HepG2 (cell line): Measurements from ENCODE around the gene EBPL. TPM values are rescaled to one million over a fixed set of nuclear protein-coding genes. Genes with fewer than 3 reads are reported as not detected.

Experiments
- ATAC-seq: fragments of 200-7000 bp; cut with Tn5 transposase; 3 replicates; pipeline ENCODE4 v1.9.1; 2020; ENCODE audit warnings: mild to moderate bottlenecking, moderate library complexity
- BruUV-seq: library from RNA; stranded (reverse); fragments of 400-500 nt; replicated peaks from 2 replicates; lab custom pipeline; 2021; lab: Mats Ljungman, UMichigan
- CTCF ChIA-PET: fragments of 300-600 bp; formaldehyde crosslinking; extraction: SDS; loops from one replicate; lab custom pipeline; 2021; ENCODE audit warnings: low total read pairs, inconsistent platforms, low intra/inter-chr PET ratio; lab: Yijun Ruan, JAX
- POLR2A ChIA-PET: fragments of 350-600 bp; sonication (Branson Sonifier 250); formaldehyde crosslinking; loops from one replicate; lab custom pipeline; 2020; ENCODE audit warnings: antibody characterized with exemption, inconsistent platforms; lab: Yijun Ruan, JAX
- DNase-seq: peaks from one replicate; pipeline ENCODE4 v3.0.0-alpha.2; 2015; ENCODE audit warnings: low spot score
- FAIRE-seq: peaks from 3 replicates; lab custom pipeline; 2011; peaks lifted over from hg19 to GRCh38; lab: Jason Lieb, UNC
- H2AFZ ChIP-seq: one replicate; pipeline ENCODE4 v1.6.1; 2011; ENCODE audit warnings: low read length, inconsistent platforms
- H3K27ac ChIP-seq: fragments of 300-600 bp; 3 replicates; pipeline ENCODE4 v1.8.0; 2011; ENCODE audit warnings: mixed run types, mild to moderate bottlenecking, mixed read lengths, low read length, inconsistent platforms; ENCODE audit not compliant: insufficient read depth; ENCODE audit errors: extremely low read length
- H3K27me3 ChIP-seq, 2 experiments: fragments of 200-600 bp in 1 of 2; 2 replicates in 1 of 2; 3 replicates in 1 of 2; pipeline versions ENCODE4 v1.6.0 to v1.8.0; 2011; ENCODE audit warnings: low read length in 2 of 2, mild to moderate bottlenecking in 2 of 2, moderate library complexity in 2 of 2, inconsistent platforms in 1 of 2; ENCODE audit not compliant: insufficient read depth in 2 of 2, control insufficient read depth in 1 of 2
- H3K36me3 ChIP-seq, 2 experiments: fragments of 200-600 bp in 1 of 2; replicated peaks in 1 of 2; 2 replicates in 1 of 2; 3 replicates in 1 of 2; pipeline versions ENCODE4 v1.5.1 to v1.8.0; 2011; ENCODE audit warnings: low read length in 2 of 2, inconsistent platforms in 1 of 2; ENCODE audit not compliant: insufficient read depth in 2 of 2, control insufficient read depth in 1 of 2
- H3K4me1 ChIP-seq: 2 replicates; pipeline ENCODE4 v1.5.1; 2012; ENCODE audit warnings: low read length, inconsistent platforms; ENCODE audit not compliant: insufficient read depth
- H3K4me2 ChIP-seq: 2 replicates; pipeline ENCODE4 v1.6.0; 2011; ENCODE audit warnings: low read depth, low read length, inconsistent platforms
- H3K4me3 ChIP-seq, 3 experiments: fragments of 200-600 bp in 1 of 3; sonication (generic), shearing (Covaris generic) in 1 of 3; replicated peaks in 1 of 3; 2 replicates each; pipeline ENCODE4 v1.5.1; 2011 to 2016; ENCODE audit warnings: low read length in 3 of 3, inconsistent platforms in 2 of 3, low read depth in 2 of 3, mild to moderate bottlenecking in 2 of 3, control low read depth in 1 of 3, mixed read lengths in 1 of 3; ENCODE audit not compliant: insufficient read depth in 1 of 3
- H3K79me2 ChIP-seq: one replicate; pipeline ENCODE4 v1.6.1; 2011; ENCODE audit warnings: low read length, inconsistent platforms; ENCODE audit not compliant: insufficient read depth
- H3K9ac ChIP-seq: 2 replicates; pipeline ENCODE4 v1.6.0; 2011; ENCODE audit warnings: mild to moderate bottlenecking, low read depth, low read length, inconsistent platforms; ENCODE audit not compliant: insufficient read depth
- H3K9me3 ChIP-seq: 2 replicates; pipeline ENCODE4 v1.5.1; 2012; ENCODE audit warnings: mild to moderate bottlenecking, low read length
- H4K20me1 ChIP-seq: 2 replicates; pipeline ENCODE4 v1.6.0; 2011; ENCODE audit warnings: inconsistent platforms, mild to moderate bottlenecking, low read length, moderate library complexity; ENCODE audit not compliant: insufficient read depth
- ADNP ChIP-seq: sonication (generic); formaldehyde crosslinking; IDR thresholded peaks from 2 replicates; pipeline ENCODE4 v1.4.0; 2020; ENCODE audit warnings: missing genetic modification reagents
- GLMP ChIP-seq: sonication (generic); formaldehyde crosslinking; IDR thresholded peaks from 2 replicates; pipeline ENCODE4 v1.9.0; 2021; ENCODE audit warnings: missing genetic modification reagents, mild to moderate bottlenecking, borderline replicate concordance
- HNF4A ChIP-seq: sonication (generic); formaldehyde crosslinking; IDR thresholded peaks from 2 replicates; pipeline ENCODE4 v1.4.0; 2020; ENCODE audit warnings: missing genetic modification reagents
- JUND ChIP-seq: sonication (generic); formaldehyde crosslinking; IDR thresholded peaks from 2 replicates; pipeline ENCODE4 v1.8.0; 2022; ENCODE audit warnings: mild to moderate bottlenecking, missing genetic modification reagents
- NR3C1 ChIP-seq: sonication (generic); formaldehyde crosslinking; IDR thresholded peaks from 2 replicates; pipeline ENCODE4 v1.4.0; 2020; ENCODE audit warnings: missing genetic modification reagents
- PATZ1 ChIP-seq: sonication (generic); formaldehyde crosslinking; IDR thresholded peaks from 2 replicates; pipeline ENCODE4 v1.4.0; 2020; ENCODE audit warnings: missing genetic modification reagents
- RBM22 ChIP-seq: fragments of 200-400 bp; formaldehyde crosslinking; optimal IDR thresholded peaks from 2 replicates; pipeline ENCODE3; 2017; ENCODE audit warnings: mild to moderate bottlenecking, low read length, moderate library complexity
- TP53 ChIP-seq: sonication (generic); formaldehyde crosslinking; conservative IDR thresholded peaks from 2 replicates; pipeline ENCODE4 v1.4.0; 2020; ENCODE audit warnings: missing genetic modification reagents
- TRIM24 ChIP-seq: sonication (generic); formaldehyde crosslinking; IDR thresholded peaks from 2 replicates; pipeline ENCODE4 v1.8.0; 2022; ENCODE audit warnings: mild to moderate bottlenecking, missing genetic modification reagents
- ZFP36L2 ChIP-seq: sonication (generic); formaldehyde crosslinking; IDR thresholded peaks from 2 replicates; pipeline ENCODE4 v1.4.0; 2020; ENCODE audit warnings: missing genetic modification reagents
- ZNF34 ChIP-seq: sonication (generic); formaldehyde crosslinking; IDR thresholded peaks from 2 replicates; pipeline ENCODE4 v1.4.0; 2020; ENCODE audit warnings: mild to moderate bottlenecking, missing genetic modification reagents, borderline replicate concordance
- ZNF430 ChIP-seq: sonication (generic); formaldehyde crosslinking; IDR thresholded peaks from 2 replicates; pipeline ENCODE4 v1.9.0; 2021; ENCODE audit warnings: mild to moderate bottlenecking, missing genetic modification reagents
- ZNF572 ChIP-seq: sonication (generic); formaldehyde crosslinking; IDR thresholded peaks from 2 replicates; pipeline ENCODE4 v1.5.1; 2020; ENCODE audit warnings: mild to moderate bottlenecking, missing genetic modification reagents
- ZNF615 ChIP-seq: sonication (generic); formaldehyde crosslinking; IDR thresholded peaks from 2 replicates; pipeline ENCODE4 v1.5.0; 2020; ENCODE audit warnings: mild to moderate bottlenecking, missing genetic modification reagents, borderline replicate concordance
- ZNF782 ChIP-seq: sonication (generic); formaldehyde crosslinking; IDR thresholded peaks from 2 replicates; pipeline ENCODE4 v1.4.0; 2020; ENCODE audit warnings: missing genetic modification reagents, mild to moderate bottlenecking, borderline replicate concordance
- ZZZ3 ChIP-seq: sonication (generic); formaldehyde crosslinking; IDR thresholded peaks from 2 replicates; pipeline ENCODE4 v1.4.0; 2020; ENCODE audit warnings: missing genetic modification reagents, mild to moderate bottlenecking, borderline replicate concordance
- WGBS: methylation state at CpG from one replicate; pipeline ENCODE4 v1.1.6; 2017; ENCODE audit warnings: low lambda C conversion rate; 5-methylcytosine and 5-hydroxymethylcytosine counted together
- in situ Hi-C: cut with HindIII; loops from 2 replicates; pipeline ENCODE4 v1.10.0; 2017; ENCODE audit warnings: low pct_unique_long_range_greater_than_20kb; ENCODE audit not compliant: extremely low pct_ligation_motif_present
- intact Hi-C: fragments of 100-400 bp; cut with micrococcal nuclease; formaldehyde crosslinking; loops from one replicate; pipeline ENCODE4 v1.10.0; 2022; ENCODE audit not compliant: unreplicated experiment
- polyA plus RNA-seq, 8 experiments: library from polyadenylated mRNA; depleted of rRNA in 3 of 8; stranded (reverse) in 7 of 8; unstranded in 1 of 8; fragments of >200 nt; fragmentation: Illumina TruSeq in 4 of 8; extraction: Trizol in 4 of 8; gene quantifications; 2 replicates each; pipeline versions ENCODE4 v1.2.1 to v1.2.3, GENCODE V29; 2011 to 2016; ENCODE audit warnings: low read depth in 4 of 8, missing spikeins in 1 of 8, mixed read lengths in 1 of 8; ENCODE audit not compliant: insufficient read depth in 1 of 8
- total RNA-seq, 5 experiments: library from RNA; depleted of rRNA; stranded (reverse); fragments of >200 nt; fragmentation: Illumina TruSeq; extraction: Trizol; gene quantifications; 2 replicates each; pipeline ENCODE4 v1.2.3, GENCODE V29; 2016; ENCODE audit warnings: low read depth in 1 of 5

The EBPL gene
- total and polyA plus RNA-seq, 2 of the 13 experiments (the other 11 are each of a cell fraction or from before 2014, with no cell fraction given), result 96.5 to 152 TPM

GRCh38 chr13:49657241-49657641 lies 34.0 kb downstream of the EBPL start:
- peaks cover 1 to 26% of the 10 kb centered on the region in 2 experiments for H3K36me3 ChIP-seq
- BruUV-seq, result no TSS peak
- FAIRE-seq (no peak), ATAC-seq (no peak), DNase-seq (no peak)
- ChIA-PET CTCF (no interaction called here), POLR2A (no interaction called here)
- H3K27ac ChIP-seq, result no peak overlapping the region
- no peaks in the 10 kb centered on the region for H3K79me2 ChIP-seq
- intact Hi-C loops, result no loop called here
- H4K20me1 ChIP-seq, result no peaks in the 10 kb centered on the region
- no peak overlapping the region for H2AFZ ChIP-seq
- TF ChIP-seq GLMP (CRISPR knock-in tag), result no peak
- TF ChIP-seq ADNP (CRISPR knock-in tag), result no peak
- TF ChIP-seq ZNF34 (CRISPR knock-in tag), result no peak
- no peak for TF ChIP-seq NR3C1 (CRISPR knock-in tag)
- TF ChIP-seq ZNF430 (CRISPR knock-in tag), result no peak
- no peak for TF ChIP-seq TP53
- H3K9me3 ChIP-seq, result no peaks in the 10 kb centered on the region
- H3K4me3 ChIP-seq, result no peak overlapping the region
- H3K27me3 ChIP-seq, result no peaks in the 10 kb centered on the region
- H3K4me1 ChIP-seq, result peaks cover 5% of the 10 kb centered on the region; the same call in 1 of the 2 replicates
- WGBS, result over 99% methylated on average over 9 of the region's 9 CpGs
- in situ Hi-C loops, result loop anchor here (25.0 kb wide), 3 partner anchors 1155 to 1405 kb away; partner anchors contain the start of gene RNASEH2B
- H3K4me2 ChIP-seq, result no peak overlapping the region
- no peak overlapping the region for H3K9ac ChIP-seq

- DNase-seq (no peak), FAIRE-seq (no peak), ATAC-seq (no peak)
- no TSS peak for BruUV-seq
- intact Hi-C loops, result no loop called here
- 94% methylated on average over 3 of the region's 3 CpGs for WGBS
- Histone ChIP-seq H3K27ac (no peak overlapping the region), H3K9ac (no peak overlapping the region), H3K36me3 (peaks cover 1 to 17% of the 10 kb centered on the region in 2 experiments; a peak in 4 of 5 replicates), H3K4me1 (peaks cover 5% of the 10 kb centered on the region; the same call in 1 of the 2 replicates), H3K27me3 (no peaks in the 10 kb centered on the region), H3K4me3 (no peak overlapping the region), H4K20me1 (no peaks in the 10 kb centered on the region), H3K9me3 (no peaks in the 10 kb centered on the region), H3K4me2 (no peak overlapping the region), H3K79me2 (no peaks in the 10 kb centered on the region), H2AFZ (no peak overlapping the region)
- in situ Hi-C loops, result loop anchor here (25.0 kb wide), 3 partner anchors 1156 to 1406 kb away; partner anchors contain the start of gene RNASEH2B
- ChIA-PET POLR2A (no interaction called here), CTCF (no interaction called here)
- TF ChIP-seq PATZ1 (CRISPR knock-in tag) (no peak), ZNF615 (CRISPR knock-in tag) (no peak), HNF4A (CRISPR knock-in tag) (no peak), ZNF782 (CRISPR knock-in tag) (no peak), ZFP36L2 (CRISPR knock-in tag) (no peak), ZZZ3 (CRISPR knock-in tag) (no peak), TRIM24 (no peak), JUND (CRISPR knock-in tag) (no peak), ZNF572 (CRISPR knock-in tag) (no peak), RBM22 (no peak)
These were observed 35.4 kb downstream of the EBPL start for GRCh38 chr13:49655906-49656305.
